Measurements from ENCODE around the gene SLC35F1. TPM values are rescaled to one million over a fixed set of nuclear protein-coding genes. Genes with fewer than 3 reads are reported as not detected.

SLC35F1 gene
- total RNA-seq, 4 donors from 2014 or later, result 0.74 to 12.0 (median 2.3) TPM

DNA sequence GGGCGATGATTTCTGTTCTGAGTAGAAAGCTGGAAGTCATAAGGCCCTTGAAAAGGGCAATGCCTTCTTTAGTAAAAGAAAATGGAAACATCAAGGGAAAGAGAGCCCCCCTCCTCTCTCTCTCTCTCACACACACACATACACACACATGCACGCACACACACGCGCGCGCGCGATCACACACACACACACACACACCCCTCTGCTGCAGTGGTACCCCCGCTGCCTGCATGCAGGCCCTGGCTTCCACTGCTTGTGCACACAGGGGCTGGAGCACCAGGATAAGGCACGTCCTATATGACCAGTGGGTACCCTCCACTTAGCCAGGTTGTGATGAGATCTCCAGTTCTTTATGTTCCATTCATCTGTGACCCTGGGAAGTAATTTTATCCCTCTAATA lies 300.9 kb downstream of the SLC35F1 start:
- TF ChIP-seq, protein P1, sequence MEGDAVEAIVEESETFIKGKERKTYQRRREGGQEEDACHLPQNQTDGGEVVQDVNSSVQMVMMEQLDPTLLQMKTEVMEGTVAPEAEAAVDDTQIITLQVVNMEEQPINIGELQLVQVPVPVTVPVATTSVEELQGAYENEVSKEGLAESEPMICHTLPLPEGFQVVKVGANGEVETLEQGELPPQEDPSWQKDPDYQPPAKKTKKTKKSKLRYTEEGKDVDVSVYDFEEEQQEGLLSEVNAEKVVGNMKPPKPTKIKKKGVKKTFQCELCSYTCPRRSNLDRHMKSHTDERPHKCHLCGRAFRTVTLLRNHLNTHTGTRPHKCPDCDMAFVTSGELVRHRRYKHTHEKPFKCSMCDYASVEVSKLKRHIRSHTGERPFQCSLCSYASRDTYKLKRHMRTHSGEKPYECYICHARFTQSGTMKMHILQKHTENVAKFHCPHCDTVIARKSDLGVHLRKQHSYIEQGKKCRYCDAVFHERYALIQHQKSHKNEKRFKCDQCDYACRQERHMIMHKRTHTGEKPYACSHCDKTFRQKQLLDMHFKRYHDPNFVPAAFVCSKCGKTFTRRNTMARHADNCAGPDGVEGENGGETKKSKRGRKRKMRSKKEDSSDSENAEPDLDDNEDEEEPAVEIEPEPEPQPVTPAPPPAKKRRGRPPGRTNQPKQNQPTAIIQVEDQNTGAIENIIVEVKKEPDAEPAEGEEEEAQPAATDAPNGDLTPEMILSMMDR (IDR thresholded peaks at IDR 0.05), result no peak
- DNase-seq (ENCODE audit: low spot score) (no peak), ATAC-seq (ENCODE audit: low FRiP score) (no peak)

DNA sequence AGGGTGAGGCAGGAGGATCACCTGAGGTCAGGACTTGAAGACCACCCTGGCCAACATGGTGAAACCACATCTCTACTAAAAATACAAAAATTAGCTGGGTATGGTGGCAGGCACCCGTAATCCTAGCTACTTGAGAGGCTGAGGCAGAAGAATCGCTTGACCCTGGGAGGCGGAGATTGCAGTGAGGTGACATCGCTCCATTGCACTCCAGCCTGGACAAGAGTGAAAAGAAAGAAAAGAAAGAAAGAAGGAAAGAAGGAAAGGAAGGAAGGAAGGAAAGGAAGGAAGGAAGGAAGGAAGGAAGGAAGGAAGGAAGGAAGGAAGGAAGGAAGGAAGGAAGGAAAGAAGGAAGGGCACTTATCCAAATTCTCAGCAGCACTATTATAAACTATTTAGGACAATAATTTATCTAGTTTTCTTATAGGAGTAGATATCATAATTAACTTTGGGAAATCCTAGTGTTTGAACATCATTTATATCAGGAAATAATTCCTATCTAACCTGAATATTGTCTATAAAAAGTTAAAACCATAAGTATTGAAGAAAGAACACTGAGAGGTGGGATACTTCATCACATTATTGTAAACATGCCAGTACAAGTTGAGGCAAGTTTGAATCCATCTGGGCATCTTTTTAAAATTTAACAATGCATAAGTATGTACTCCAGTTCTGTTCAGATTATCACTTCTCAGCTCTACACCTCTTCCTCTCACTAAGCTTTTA lies 305.5 kb downstream of the SLC35F1 start:
- no peak for DNase-seq (ENCODE audit: low spot score)
- TF ChIP-seq, protein P1 (IDR thresholded peaks at IDR 0.05), result no peak
- ATAC-seq (ENCODE audit: low FRiP score), result no peak

DNA sequence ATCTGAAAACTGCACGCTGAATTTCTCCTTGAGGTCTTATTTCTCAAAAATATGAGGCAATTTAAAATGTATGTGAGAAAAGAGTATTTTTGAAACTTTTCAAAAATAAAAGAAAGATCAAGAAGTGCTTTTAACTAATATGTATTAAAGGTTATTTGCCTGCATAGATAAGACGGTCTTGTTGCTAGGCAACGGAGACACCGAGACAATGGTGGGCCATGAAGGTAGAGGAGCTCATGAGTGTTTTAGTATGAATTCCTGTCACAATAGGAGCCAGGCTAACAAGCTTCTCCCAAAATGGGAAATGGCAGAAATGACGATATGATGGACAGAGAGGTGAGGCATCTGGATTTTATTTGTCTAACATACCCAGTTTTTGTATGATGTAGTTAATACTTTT lies 308.2 kb downstream of the SLC35F1 start:
- TF ChIP-seq, protein P1 (IDR thresholded peaks at IDR 0.05), result no peak
- DNase-seq (ENCODE audit: low spot score) (no peak), ATAC-seq (ENCODE audit: low FRiP score) (no peak)

DNA sequence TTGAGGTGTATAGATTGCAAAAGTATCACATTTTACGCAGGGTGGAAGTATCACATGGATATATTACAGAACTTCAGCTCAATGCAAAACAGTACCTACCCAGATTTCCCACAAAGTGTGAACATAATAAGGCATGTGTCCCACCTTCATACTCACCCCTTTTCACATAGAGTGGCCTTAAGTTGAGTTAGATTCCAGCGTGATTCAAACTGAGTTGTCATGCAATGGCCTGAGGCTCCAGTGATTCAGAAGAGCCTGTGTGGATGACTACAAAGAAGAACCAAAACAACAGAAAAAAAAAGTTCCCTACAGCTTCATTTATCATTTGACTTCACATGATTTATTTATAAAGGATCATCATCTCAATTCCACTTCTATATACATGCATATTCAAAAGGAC lies 309.7 kb downstream of the SLC35F1 start:
- TF ChIP-seq, protein P1 (IDR thresholded peaks at IDR 0.05), result no peak
- DNase-seq (ENCODE audit: low spot score), result no peak
- no peak for ATAC-seq (ENCODE audit: low FRiP score)

DNA sequence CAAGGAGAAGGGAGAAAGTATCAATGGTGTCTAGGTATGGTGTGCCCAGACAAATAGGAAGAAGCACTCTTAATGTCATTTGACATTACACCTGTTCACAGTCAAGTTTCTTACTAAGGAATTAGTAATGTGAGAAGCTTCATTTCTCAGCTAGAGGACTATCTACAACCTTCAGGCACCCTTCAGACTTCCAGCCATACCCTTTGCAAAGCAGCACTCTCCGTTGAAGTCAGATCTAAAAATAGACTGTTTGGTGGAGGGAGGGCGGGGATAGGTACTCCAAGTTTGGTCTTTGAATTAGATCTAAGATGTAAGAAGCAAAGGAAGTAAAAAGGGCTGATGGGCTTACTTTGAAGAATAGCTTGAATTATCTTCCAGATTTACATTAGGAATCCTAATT lies 311.1 kb downstream of the SLC35F1 start:
- TF ChIP-seq, protein P1 (IDR thresholded peaks at IDR 0.05), result no peak
- ATAC-seq (ENCODE audit: low FRiP score) (no peak), DNase-seq (ENCODE audit: low spot score) (no peak)

DNA sequence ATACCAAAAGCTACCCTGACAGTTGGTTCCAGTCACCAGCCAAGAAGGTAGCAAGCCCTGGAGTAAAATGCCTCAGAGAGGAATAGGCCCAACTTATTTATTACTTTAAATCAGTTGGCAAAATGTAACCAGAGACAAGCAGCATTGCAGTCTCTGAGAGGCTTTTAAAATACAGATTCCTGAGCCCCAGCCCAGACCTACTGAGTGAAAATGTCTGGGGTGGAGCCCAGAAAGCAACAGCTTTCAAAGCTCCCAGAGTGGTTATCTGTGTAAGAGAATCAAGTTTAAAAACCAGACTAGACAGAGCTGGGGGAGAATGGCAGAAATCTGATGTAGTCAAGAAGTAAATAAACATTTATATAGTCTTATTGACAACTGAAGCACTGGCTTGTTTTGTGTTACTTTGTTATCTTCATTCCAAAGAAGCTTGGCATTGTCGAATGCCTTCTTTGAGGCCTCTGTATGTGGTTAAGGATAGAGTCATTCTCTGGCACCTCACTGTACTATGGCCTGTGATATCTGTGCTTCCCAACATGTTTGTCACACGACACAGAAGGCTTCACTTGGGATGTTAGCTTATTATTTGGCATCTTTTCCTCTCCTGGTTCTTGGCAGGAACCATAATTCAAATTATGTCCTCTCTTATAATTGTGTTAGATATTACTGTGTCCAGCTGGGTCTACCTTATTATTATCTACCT lies 313.5 kb downstream of the SLC35F1 start:
- no peak for ATAC-seq (ENCODE audit: low FRiP score)
- TF ChIP-seq, protein P1 (IDR thresholded peaks at IDR 0.05), result no peak
- no peak for DNase-seq (ENCODE audit: low spot score)

DNA sequence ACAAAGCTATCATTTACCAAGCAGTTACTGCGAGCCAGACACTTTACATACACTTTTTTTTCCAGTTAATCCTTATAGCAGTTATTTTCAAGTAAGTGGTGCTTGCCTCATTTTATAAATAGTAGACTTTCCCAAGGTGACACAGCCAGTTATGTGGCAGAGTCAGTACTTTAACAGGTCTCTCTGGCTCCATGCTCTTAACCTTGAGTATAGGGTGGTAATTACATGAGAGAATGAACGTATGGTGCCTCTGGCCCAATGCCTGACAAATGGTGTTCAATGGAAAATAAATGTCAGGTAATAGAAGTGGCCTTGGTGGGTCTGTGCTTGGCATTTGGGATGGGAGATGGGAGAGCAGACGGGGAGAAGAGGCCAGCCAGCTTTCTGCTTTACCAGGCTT lies 316.3 kb downstream of the SLC35F1 start:
- ATAC-seq (ENCODE audit: low FRiP score) (no peak), DNase-seq (ENCODE audit: low spot score) (no peak)
- TF ChIP-seq, protein P1 (IDR thresholded peaks at IDR 0.05), result no peak
